GM12878 (cell line): Measurements from ENCODE around the gene DOK4. TPM values are rescaled to one million over a fixed set of nuclear protein-coding genes. Genes with fewer than 3 reads are reported as not detected.

ENCODE experiments used
- ATAC-seq: fragments of 200-7000 bp; cut with Tn5 transposase; 3 replicates; pipeline ENCODE4 v1.9.1; 2020; ENCODE audit warnings: mild to moderate bottlenecking, moderate library complexity
- BruUV-seq: library from RNA; stranded (reverse); fragments of 400-500 nt; replicated peaks from 2 replicates; lab custom pipeline; 2021; lab: Mats Ljungman, UMichigan
- CTCF ChIA-PET: fragments of 300-600 bp; sonication (Branson Sonifier 250); formaldehyde crosslinking; extraction: SDS; loops from one replicate; lab custom pipeline; 2021; ENCODE audit warnings: inconsistent platforms; lab: Yijun Ruan, JAX
- POLR2A ChIA-PET: fragments of 350-600 bp; formaldehyde crosslinking; extraction: SDS; loops from one replicate; lab custom pipeline; 2021; ENCODE audit warnings: inconsistent platforms; lab: Charles Lee
- RAD21 ChIA-PET: fragments of 300-600 bp; sonication (Branson Sonifier 250); formaldehyde crosslinking; loops from one replicate; lab custom pipeline; 2023; ENCODE audit warnings: antibody characterized with exemption; ENCODE audit not compliant: unreplicated experiment; lab: Charles Lee
- SMC1A ChIA-PET: fragments of 300-600 bp; sonication (Branson Sonifier 250); formaldehyde crosslinking; loops from one replicate; lab custom pipeline; 2023; ENCODE audit not compliant: unreplicated experiment, uncharacterized antibody; lab: Charles Lee
- DNase-seq: peaks from one replicate; pipeline ENCODE4 v3.0.0-alpha.2; 2011; ENCODE audit warnings: low read depth, low spot score
- FAIRE-seq: peaks from 3 replicates; lab custom pipeline; 2011; peaks lifted over from hg19 to GRCh38; lab: Jason Lieb, UNC
- H2AFZ ChIP-seq: 2 replicates; pipeline ENCODE4 v1.6.0; 2011; ENCODE audit warnings: low read depth, low read length, control low read depth; ENCODE audit not compliant: control insufficient read depth
- H3K27ac ChIP-seq: 2 replicates; pipeline ENCODE4 v1.5.1; 2011; ENCODE audit warnings: control low read depth; ENCODE audit not compliant: control insufficient read depth, insufficient read depth
- H3K27me3 ChIP-seq, 2 experiments: replicated peaks in 1 of 2; 2 replicates each; pipeline versions ENCODE4 v1.6.0 to v1.6.1; 2011; ENCODE audit warnings: low read length in 1 of 2; ENCODE audit not compliant: control insufficient read depth in 2 of 2, insufficient read depth in 2 of 2
- H3K36me3 ChIP-seq, 2 experiments: 2 replicates each; pipeline ENCODE4 v1.5.1; 2011; ENCODE audit warnings: low read length in 1 of 2; ENCODE audit not compliant: control insufficient read depth in 2 of 2, insufficient read depth in 2 of 2
- H3K4me1 ChIP-seq: 2 replicates; pipeline ENCODE4 v1.6.1; 2011; ENCODE audit warnings: mild to moderate bottlenecking, low read length, moderate library complexity, mixed read lengths; ENCODE audit not compliant: control insufficient read depth, insufficient read depth
- H3K4me2 ChIP-seq: 2 replicates; pipeline ENCODE4 v1.6.0; 2011; ENCODE audit warnings: control low read depth; ENCODE audit not compliant: control insufficient read depth, insufficient read depth
- H3K4me3 ChIP-seq: fragments of 200-600 bp; sonication (generic); 2 replicates; pipeline ENCODE4 v1.5.1; 2016
- H3K79me2 ChIP-seq: 2 replicates; pipeline ENCODE4 v1.6.0; 2011; ENCODE audit warnings: low read length; ENCODE audit not compliant: control insufficient read depth, insufficient read depth
- H3K9ac ChIP-seq: 2 replicates; pipeline ENCODE4 v1.8.0; 2011; ENCODE audit warnings: low read length, control low read depth, mixed read lengths; ENCODE audit not compliant: control insufficient read depth, insufficient read depth
- H3K9me3 ChIP-seq: replicated peaks from 3 replicates; pipeline ENCODE4 v1.5.1; 2011; ENCODE audit warnings: mild to moderate bottlenecking, low read length; ENCODE audit not compliant: control insufficient read depth, insufficient read depth
- H4K20me1 ChIP-seq: 2 replicates; pipeline ENCODE4 v1.6.0; 2011; ENCODE audit not compliant: control insufficient read depth, insufficient read depth
- NRF1 ChIP-seq: conservative IDR thresholded peaks from 2 replicates; pipeline ENCODE4 v1.6.1; 2011; ENCODE audit warnings: mild to moderate bottlenecking, low read depth, low read length, improper control_type of control experiment
- POLR2AphosphoS5 ChIP-seq: IDR thresholded peaks from 2 replicates; pipeline ENCODE4 v1.6.1; 2011; ENCODE audit warnings: mild to moderate bottlenecking, low read length, inconsistent platforms
- RBBP5 ChIP-seq: fragments of 200-600 bp; sonication (generic); conservative IDR thresholded peaks from 2 replicates; pipeline ENCODE4 v1.6.1; 2016
- SRF ChIP-seq, 2 experiments: IDR thresholded peaks; 2 replicates each; pipeline ENCODE4 v1.6.1; 2011; ENCODE audit warnings: low read depth in 2 of 2, low read length in 2 of 2, mild to moderate bottlenecking in 1 of 2, moderate library complexity in 1 of 2
- WGBS: methylation state at CpG from one replicate; pipeline ENCODE4 v1.1.6; 2016; ENCODE audit warnings: low lambda C conversion rate; ENCODE audit not compliant: insufficient replicate concordance, insufficient coverage; ENCODE audit errors: missing lambda C conversion rate; 5-methylcytosine and 5-hydroxymethylcytosine counted together
- in situ Hi-C: fragments of 300-500 bp; cut with MboI; formaldehyde crosslinking; loops from 9 replicates; pipeline ENCODE4 v1.14.3; 2018; ENCODE audit warnings: mixed read lengths
- intact Hi-C: fragments of 100-400 bp; cut with micrococcal nuclease; formaldehyde crosslinking; loops from one replicate; pipeline ENCODE4 v1.14.2; 2022; ENCODE audit not compliant: unreplicated experiment
- polyA plus RNA-seq, 11 experiments: library from polyadenylated mRNA; depleted of rRNA in 4 of 11; unstranded in 6 of 11; stranded (reverse) in 5 of 11; fragments of >200 nt; fragmentation: Nextera tagmentation in 4 of 11; fragmentation: Illumina TruSeq in 1 of 11; extraction: Ambion mirVana in 4 of 11; extraction: Trizol in 1 of 11; gene quantifications; 1 replicate in 1 of 11; 2 replicates in 10 of 11; pipeline versions ENCODE4 v1.2.1 to v1.2.3, GENCODE V29; 2011 to 2016; ENCODE audit warnings: inconsistent platforms in 2 of 11, missing spikeins in 2 of 11, low read depth in 1 of 11
- total RNA-seq, 4 experiments: library from RNA; depleted of rRNA in 3 of 4; stranded (reverse); fragments of >200 nt in 3 of 4; fragmentation: Illumina TruSeq in 1 of 4; extraction: Trizol in 1 of 4; gene quantifications; 2 replicates each; pipeline versions ENCODE4 v1.2.1 to v1.2.3, GENCODE V29; 2013 to 2021
- TF ChIP-seq, protein P1 (sequence below): IDR thresholded peaks from 2 replicates; pipeline ENCODE4 v1.6.1; 2012; ENCODE audit warnings: mild to moderate bottlenecking, low read depth, low read length
- TF ChIP-seq, protein P2 (sequence below): fragments of 450-650 bp; IDR thresholded peaks from 2 replicates; pipeline ENCODE4 v1.6.1; 2014; ENCODE audit warnings: mild to moderate bottlenecking

DOK4 gene
- total and polyA plus RNA-seq, 10 of the 15 experiments (the other 5 are each of a cell fraction or from before 2014, with no cell fraction given): 0.20 to 7.0 (median 2.4) TPM; not detected in 1

- in situ Hi-C loops (loop anchor here (5.0 kb wide), 2 partner anchors 100 to 215 kb away; no protein-coding TSS in a partner anchor), intact Hi-C loops (loop anchor here (5.0 kb wide), 1 partner anchor 55 kb away; the partner anchor contains the start of gene POLR2C)
- no peak overlapping the region for H3K4me2 ChIP-seq
- H3K9me3 ChIP-seq: no peaks in the 10 kb centered on the region
- RAD21 ChIA-PET: interaction anchor here (1.0 to 5.1 kb wide), 3 partner anchors 30 to 100 kb away, joined by 3 to 49 read pairs (median 4); partner anchors contain the start of gene POLR2C
- no peak overlapping the region for H3K9ac ChIP-seq
- no peak overlapping the region for H2AFZ ChIP-seq
- POLR2A ChIA-PET: no interaction called here
- H3K27me3 ChIP-seq: no peaks in the 10 kb centered on the region
- no peak overlapping the region for H3K27ac ChIP-seq
- peaks cover 6% of the 10 kb centered on the region for H3K4me1 ChIP-seq
- WGBS: 80% methylated on average over 28 of the region's 31 CpGs
- no peak overlapping the region for H3K4me3 ChIP-seq
- CTCF ChIA-PET: interaction anchor here (0.8 to 6.0 kb wide), 7 partner anchors 10 to 97 kb away, joined by 3 to 174 read pairs (median 3); partner anchors contain the start of gene POLR2C
- FAIRE-seq (no peak), ATAC-seq (no peak), DNase-seq (no peak)
- TF ChIP-seq RBBP5 (no peak), POLR2AphosphoS5 (no peak), SRF (IDR thresholded peaks at IDR 0.05; ENCODE audit: low read depth in 2 of 2, low read length in 2 of 2) (no peak), NRF1 (no peak)
- TF ChIP-seq, protein P1, sequence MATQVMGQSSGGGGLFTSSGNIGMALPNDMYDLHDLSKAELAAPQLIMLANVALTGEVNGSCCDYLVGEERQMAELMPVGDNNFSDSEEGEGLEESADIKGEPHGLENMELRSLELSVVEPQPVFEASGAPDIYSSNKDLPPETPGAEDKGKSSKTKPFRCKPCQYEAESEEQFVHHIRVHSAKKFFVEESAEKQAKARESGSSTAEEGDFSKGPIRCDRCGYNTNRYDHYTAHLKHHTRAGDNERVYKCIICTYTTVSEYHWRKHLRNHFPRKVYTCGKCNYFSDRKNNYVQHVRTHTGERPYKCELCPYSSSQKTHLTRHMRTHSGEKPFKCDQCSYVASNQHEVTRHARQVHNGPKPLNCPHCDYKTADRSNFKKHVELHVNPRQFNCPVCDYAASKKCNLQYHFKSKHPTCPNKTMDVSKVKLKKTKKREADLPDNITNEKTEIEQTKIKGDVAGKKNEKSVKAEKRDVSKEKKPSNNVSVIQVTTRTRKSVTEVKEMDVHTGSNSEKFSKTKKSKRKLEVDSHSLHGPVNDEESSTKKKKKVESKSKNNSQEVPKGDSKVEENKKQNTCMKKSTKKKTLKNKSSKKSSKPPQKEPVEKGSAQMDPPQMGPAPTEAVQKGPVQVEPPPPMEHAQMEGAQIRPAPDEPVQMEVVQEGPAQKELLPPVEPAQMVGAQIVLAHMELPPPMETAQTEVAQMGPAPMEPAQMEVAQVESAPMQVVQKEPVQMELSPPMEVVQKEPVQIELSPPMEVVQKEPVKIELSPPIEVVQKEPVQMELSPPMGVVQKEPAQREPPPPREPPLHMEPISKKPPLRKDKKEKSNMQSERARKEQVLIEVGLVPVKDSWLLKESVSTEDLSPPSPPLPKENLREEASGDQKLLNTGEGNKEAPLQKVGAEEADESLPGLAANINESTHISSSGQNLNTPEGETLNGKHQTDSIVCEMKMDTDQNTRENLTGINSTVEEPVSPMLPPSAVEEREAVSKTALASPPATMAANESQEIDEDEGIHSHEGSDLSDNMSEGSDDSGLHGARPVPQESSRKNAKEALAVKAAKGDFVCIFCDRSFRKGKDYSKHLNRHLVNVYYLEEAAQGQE: no peak
- TF ChIP-seq, protein P2, sequence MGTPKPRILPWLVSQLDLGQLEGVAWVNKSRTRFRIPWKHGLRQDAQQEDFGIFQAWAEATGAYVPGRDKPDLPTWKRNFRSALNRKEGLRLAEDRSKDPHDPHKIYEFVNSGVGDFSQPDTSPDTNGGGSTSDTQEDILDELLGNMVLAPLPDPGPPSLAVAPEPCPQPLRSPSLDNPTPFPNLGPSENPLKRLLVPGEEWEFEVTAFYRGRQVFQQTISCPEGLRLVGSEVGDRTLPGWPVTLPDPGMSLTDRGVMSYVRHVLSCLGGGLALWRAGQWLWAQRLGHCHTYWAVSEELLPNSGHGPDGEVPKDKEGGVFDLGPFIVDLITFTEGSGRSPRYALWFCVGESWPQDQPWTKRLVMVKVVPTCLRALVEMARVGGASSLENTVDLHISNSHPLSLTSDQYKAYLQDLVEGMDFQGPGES: no peak
- H3K36me3 ChIP-seq: peaks cover 0 to under 1% of the 10 kb centered on the region in 2 experiments; a peak in 2 of 4 replicates
- no TSS peak for BruUV-seq
- H3K79me2 ChIP-seq: no peaks in the 10 kb centered on the region
- SMC1A ChIA-PET: interaction anchor here (1.0 to 6.1 kb wide), 7 partner anchors 10 to 100 kb away, joined by 3 to 51 read pairs (median 4); partner anchors contain the start of gene ADGRG5
- no peaks in the 10 kb centered on the region; the same call in 1 of the 2 replicates for H4K20me1 ChIP-seq
These were observed 31.4 kb upstream of the DOK4 start for GRCh38 chr16:57517397-57518367.
